Articular chondrocyte of knee joint (primary cell): ENCODE results near the gene RFXAP. TPM values are rescaled to one million over a fixed set of nuclear protein-coding genes. Genes with fewer than 3 reads are reported as not detected.

Experiments
- total RNA-seq: library from RNA; depleted of rRNA; stranded (reverse); fragments of >200 nt; gene quantifications from 2 replicates; pipeline ENCODE4 v1.2.3, GENCODE V29; 2012

Gene RFXAP, protein sequence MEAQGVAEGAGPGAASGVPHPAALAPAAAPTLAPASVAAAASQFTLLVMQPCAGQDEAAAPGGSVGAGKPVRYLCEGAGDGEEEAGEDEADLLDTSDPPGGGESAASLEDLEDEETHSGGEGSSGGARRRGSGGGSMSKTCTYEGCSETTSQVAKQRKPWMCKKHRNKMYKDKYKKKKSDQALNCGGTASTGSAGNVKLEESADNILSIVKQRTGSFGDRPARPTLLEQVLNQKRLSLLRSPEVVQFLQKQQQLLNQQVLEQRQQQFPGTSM
- 2.9 and 4.3 TPM in 2 replicates for total RNA-seq

DNA sequence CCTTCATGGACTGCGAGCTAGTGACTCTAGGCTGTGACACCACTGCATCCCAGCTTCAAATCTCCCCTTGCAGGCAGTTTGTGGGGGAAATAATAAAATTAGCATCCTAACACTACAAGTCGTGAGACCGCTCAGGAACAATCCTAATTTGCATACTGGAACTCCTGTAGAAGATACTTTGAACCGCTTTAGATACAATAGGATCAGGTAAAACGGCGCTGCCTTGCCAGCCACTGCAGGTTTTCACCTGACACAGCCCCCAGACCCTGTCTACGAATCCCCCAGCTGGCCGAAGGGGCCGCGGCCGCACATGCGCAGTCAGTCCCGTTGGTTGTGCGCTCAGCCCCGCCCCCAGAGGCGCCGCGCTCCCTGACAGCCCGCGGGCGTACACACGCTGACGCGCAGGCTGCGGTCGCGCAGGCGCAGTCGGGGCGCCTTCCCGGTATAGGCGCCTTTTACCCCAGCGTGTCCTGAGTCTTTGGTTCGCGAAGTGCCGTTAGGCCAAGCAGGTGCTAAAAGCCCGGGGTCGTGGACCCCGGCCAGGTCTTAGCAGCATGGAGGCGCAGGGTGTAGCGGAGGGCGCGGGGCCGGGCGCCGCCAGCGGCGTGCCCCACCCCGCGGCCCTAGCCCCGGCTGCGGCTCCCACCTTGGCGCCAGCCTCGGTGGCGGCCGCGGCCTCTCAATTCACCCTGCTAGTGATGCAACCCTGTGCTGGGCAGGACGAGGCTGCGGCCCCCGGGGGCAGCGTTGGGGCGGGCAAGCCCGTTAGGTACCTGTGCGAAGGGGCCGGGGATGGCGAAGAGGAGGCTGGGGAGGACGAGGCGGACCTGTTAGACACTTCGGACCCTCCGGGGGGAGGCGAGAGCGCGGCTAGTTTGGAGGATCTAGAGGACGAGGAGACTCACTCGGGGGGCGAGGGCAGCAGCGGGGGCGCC is at the start of gene RFXAP:
TSS of gene RFXAP (plus strand) at position 419 of the 935 bp plus-strand sequence. CDS start at position 555, 136 bp downstream.

Other genes starting within 250 kb of the RFXAP start
- gene SERTM1, start 145.2 kb upstream of the RFXAP start, total RNA-seq: not detected in 2 replicates
- gene SMAD9, start 101.0 kb downstream of the RFXAP start, total RNA-seq: 24.2 and 30.6 TPM in 2 replicates
- 51.5 and 72.3 TPM in 2 replicates for gene ALG5, start 180.1 kb downstream of the RFXAP start, total RNA-seq
- 26.9 and 35.3 TPM in 2 replicates for gene EXOSC8, start 181.6 kb downstream of the RFXAP start, total RNA-seq
- 57.3 and 58.4 TPM in 2 replicates for gene SUPT20H, start 240.5 kb downstream of the RFXAP start, total RNA-seq